Measurements from ENCODE around the gene MS4A4E.

Gene MS4A4E

DNA sequence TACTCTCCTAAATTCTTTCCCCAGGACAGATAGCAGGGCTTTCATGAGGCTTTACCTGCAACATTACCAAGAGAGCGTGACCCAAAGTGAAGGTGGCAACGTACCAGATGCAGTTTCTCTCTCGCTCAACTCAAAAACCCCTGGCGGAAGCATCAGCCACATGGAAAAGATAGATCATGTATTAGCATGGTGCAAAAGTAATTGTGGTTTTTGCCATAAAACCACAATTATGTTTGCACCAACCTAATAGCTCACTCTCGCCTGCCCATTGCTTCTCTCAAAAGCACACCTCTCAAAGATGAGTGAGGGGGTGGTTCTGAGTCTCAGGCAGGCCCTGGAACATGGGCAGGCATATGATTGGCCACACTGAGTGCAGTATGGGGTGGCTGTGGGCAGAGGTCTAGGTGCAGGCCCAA, 67.1 kb downstream of the MS4A4E start:
- TF ChIP-seq, protein P1, sequence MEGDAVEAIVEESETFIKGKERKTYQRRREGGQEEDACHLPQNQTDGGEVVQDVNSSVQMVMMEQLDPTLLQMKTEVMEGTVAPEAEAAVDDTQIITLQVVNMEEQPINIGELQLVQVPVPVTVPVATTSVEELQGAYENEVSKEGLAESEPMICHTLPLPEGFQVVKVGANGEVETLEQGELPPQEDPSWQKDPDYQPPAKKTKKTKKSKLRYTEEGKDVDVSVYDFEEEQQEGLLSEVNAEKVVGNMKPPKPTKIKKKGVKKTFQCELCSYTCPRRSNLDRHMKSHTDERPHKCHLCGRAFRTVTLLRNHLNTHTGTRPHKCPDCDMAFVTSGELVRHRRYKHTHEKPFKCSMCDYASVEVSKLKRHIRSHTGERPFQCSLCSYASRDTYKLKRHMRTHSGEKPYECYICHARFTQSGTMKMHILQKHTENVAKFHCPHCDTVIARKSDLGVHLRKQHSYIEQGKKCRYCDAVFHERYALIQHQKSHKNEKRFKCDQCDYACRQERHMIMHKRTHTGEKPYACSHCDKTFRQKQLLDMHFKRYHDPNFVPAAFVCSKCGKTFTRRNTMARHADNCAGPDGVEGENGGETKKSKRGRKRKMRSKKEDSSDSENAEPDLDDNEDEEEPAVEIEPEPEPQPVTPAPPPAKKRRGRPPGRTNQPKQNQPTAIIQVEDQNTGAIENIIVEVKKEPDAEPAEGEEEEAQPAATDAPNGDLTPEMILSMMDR (IDR thresholded peaks at IDR 0.05; ENCODE audit: insufficient read depth, low read depth, low read length, missing control alignments), result no peak
- DNase-seq (ENCODE audit: low read depth), result peak; percentile 63
- H3K4me3 ChIP-seq (ENCODE audit: low read depth, low read length), result no peak overlapping the region

DNA sequence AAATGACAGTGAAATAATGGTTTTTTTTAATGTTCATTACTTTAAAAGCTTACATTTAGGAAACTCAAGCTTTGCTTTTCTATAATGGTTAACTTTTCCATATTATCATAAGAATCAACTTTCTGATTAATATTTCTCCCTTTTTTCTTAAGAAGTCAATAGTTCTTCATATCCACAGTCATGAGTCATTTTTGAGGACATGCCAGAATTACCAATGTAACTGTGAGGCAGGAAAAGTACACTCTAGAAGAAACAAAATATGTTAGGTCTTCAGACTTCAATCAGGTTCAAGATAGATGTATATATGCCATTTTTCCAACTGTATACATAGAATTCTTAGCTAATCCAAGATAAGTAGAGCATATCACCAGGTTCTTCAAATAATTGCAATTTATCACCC, 70.9 kb downstream of the MS4A4E start:
- no peak overlapping the region for H3K4me3 ChIP-seq (ENCODE audit: low read depth, low read length)
- TF ChIP-seq, protein P1 (IDR thresholded peaks at IDR 0.05; ENCODE audit: insufficient read depth, low read depth, low read length, missing control alignments), result no peak
- no peak for DNase-seq (ENCODE audit: low read depth)

DNA sequence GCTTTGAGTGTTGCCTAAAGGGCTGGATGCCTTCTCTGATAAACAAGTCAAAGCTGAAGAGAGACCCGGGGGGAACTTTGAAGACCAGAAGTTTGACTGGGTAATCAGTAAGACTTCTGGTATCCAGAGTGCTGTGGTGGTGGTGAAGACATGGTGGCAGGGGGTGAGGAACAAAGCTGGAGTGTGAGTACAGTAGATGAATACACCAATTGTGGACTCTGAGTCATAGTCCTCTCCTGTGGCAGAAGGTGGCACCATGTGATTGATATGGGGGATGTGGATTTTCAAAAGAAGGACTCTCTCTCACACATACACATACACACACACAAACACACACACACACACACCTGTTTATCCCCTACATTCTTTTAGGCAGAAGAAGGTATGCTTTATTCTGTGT, 72.4 kb downstream of the MS4A4E start:
- no peak overlapping the region for H3K4me3 ChIP-seq (ENCODE audit: low read depth, low read length)
- TF ChIP-seq, protein P1 (IDR thresholded peaks at IDR 0.05; ENCODE audit: insufficient read depth, low read depth, low read length, missing control alignments), result no peak
- DNase-seq (ENCODE audit: low read depth), result no peak

DNA sequence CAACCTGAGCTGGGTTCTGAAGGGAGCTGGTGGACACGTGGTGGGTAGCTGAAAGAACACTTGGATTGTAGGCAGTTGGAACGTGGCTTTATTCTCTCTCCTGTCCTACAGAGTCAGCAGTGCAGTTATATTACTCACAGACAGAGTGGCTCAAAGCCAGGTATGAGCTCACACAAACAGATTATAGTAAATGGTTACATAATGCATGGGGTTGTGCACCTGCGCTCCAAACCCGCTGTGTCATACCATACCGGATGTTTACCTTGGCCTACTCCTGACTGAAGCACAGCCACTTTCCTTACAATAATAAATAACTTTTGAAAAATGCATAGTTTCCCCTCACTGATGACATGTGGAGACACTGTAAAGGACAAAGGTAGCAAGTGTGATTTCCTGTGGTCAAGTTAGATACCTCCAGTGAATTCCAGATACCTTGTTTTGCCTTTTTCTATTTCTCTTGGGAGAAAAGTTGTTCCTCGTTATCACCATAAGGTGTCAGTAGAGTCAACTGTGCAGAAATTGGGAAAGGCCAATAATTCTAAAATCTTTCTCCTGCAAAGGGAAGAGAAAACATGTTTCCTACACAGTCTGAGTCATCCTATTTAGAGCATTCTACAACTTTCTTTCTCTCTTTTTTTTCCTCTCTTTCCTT, 73.5 kb downstream of the MS4A4E start:
- TF ChIP-seq, protein P1 (IDR thresholded peaks at IDR 0.05; ENCODE audit: insufficient read depth, low read depth, low read length, missing control alignments), result peak; percentile 28
- no peak overlapping the region for H3K4me3 ChIP-seq (ENCODE audit: low read depth, low read length)
- peak; percentile 54 for DNase-seq (ENCODE audit: low read depth)

DNA sequence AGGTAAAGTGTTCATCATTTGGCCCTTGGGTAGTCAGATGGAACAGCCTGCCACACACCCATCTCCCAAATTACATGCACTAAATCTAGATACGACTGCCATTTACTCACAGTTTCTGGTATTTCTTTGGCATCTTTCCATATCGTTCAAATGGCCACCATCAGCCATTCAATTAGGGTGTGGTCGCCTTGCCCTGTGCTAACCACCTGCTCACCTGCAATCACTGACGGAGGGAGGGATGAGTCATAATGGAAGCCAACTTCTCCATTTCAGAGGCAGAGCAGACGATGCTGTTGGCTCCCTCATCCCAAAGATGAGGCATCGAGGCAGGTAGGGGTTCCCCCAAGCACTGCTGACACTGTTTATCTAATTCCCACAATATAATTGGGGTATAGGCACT, 74.6 kb downstream of the MS4A4E start:
- no peak overlapping the region for H3K4me3 ChIP-seq (ENCODE audit: low read depth, low read length)
- peak; percentile 14 for DNase-seq (ENCODE audit: low read depth)
- TF ChIP-seq, protein P1 (IDR thresholded peaks at IDR 0.05; ENCODE audit: insufficient read depth, low read depth, low read length, missing control alignments), result no peak

DNA sequence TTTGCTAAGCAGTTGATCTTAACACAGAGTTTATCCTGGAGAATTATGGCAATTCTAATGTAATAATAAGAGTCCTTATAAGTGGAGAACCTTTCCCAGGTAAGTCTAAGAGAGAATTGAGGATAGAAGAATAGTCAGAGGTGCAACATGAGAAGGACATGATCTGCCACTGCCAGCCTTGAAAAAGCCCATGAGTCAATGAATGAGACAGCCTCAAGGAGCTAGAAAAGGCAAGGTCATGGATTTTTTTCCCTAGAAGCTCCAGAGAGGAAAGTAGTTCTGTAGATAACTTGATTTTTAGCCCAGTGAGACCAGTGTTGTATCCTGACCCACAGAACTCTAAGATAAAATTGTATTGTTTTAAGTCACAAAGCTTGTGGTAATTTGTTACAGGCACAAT, 77.0 kb downstream of the MS4A4E start:
- TF ChIP-seq, protein P1 (IDR thresholded peaks at IDR 0.05; ENCODE audit: insufficient read depth, low read depth, low read length, missing control alignments), result no peak
- no peak for DNase-seq (ENCODE audit: low read depth)
- no peak overlapping the region for H3K4me3 ChIP-seq (ENCODE audit: low read depth, low read length)

DNA sequence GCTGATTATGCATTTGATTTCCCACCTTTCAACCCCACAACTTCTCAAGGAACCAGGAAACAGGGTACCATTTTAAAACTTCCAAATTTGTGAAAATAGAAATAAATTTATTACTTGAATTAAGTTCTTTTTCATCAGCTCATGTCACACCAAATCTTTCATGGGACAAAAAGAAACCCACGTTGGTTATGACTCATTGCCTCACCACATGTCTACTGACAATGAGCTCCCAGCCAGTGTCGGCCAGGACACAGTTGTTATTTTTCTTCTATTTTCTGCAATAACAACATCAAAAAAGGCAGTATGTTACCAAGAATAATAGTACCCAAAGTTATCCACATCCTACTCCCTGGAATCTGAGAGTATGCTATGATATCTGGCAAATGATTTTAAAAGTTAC, 77.4 kb downstream of the MS4A4E start:
- peak; percentile 20 for DNase-seq (ENCODE audit: low read depth)
- TF ChIP-seq, protein P1 (IDR thresholded peaks at IDR 0.05; ENCODE audit: insufficient read depth, low read depth, low read length, missing control alignments), result no peak

More for the DNA sequence above, 77.4 kb downstream of the MS4A4E start:
- no peak overlapping the region for H3K4me3 ChIP-seq (ENCODE audit: low read depth, low read length)

Data from GM12865 (cell line).